GM19193 (cell line): ENCODE results near the gene SSU72.

Experiments
- POLR2A ChIP-seq: IDR thresholded peaks from 4 replicates; pipeline ENCODE4 v1.6.1; 2011; ENCODE audit not compliant: insufficient read depth, insufficient read length; ENCODE audit errors: extremely low read depth

The SSU72 gene

GRCh38 chr1:1562556-1563195 lies 12.0 kb downstream of the SSU72 start:
- peak; percentile 4 for TF ChIP-seq POLR2A

- no peak for TF ChIP-seq POLR2A
These were observed 12.7 kb downstream of the SSU72 start for GRCh38 chr1:1561801-1562470.

DNA sequence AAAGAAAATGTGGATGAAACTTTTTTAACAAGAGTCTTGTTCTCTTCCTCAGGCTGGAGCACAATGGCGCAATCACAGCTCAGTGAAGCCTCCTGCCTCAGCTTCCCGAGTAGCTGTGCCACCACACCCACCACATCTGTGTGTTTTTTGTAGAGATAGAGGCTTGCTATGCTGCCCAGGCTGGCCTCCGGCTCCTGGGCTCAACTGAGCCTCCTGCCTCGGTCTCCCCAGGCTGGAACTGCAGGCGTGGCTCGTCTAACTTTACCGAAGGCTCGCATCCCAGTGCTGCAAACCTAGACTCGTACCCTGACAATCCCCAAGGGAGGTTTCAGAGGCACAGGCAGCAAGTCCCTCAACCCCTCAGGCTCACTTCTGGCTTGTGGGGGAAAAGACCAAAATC lies 14.5 kb downstream of the SSU72 start:
- no peak for TF ChIP-seq POLR2A

DNA sequence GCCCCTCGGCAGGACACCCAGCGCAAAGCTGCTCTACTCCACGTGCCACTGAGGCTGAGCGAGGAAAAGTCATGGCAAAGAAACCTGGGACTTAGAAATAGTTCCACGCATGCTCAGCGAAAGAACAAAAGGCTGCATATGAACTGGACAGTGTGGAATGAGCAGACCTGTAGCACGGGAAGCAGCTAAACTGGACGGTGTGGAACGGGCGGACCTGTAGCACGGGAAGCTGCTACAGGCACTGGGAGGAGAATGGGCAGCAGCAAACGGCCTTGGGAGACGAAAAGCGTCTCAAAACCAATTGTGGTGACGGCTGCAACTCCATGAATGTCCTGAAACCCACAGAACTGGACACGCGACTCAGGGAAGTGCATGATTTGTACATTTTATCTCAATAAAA lies 15.6 kb downstream of the SSU72 start:
- TF ChIP-seq POLR2A: no peak

DNA sequence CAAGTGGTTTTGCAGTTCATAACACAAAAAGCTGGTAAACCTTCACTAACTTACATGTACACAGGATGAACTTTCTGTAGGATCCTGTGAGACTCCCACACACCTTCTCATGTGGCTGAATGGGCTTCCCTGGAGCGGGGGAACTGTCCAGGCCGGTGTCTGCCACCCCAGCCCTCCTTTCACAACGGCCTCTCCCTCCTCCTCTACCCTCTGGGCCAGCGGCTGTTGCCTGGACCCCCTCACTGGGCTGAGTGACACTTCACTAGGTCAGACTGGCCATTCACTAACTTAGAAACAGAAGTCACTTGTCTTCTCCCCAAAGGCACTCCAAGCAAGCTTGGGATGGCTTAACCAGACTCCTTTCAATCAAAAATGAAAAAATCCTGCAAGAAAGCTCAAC lies 16.1 kb downstream of the SSU72 start:
- no peak for TF ChIP-seq POLR2A

DNA sequence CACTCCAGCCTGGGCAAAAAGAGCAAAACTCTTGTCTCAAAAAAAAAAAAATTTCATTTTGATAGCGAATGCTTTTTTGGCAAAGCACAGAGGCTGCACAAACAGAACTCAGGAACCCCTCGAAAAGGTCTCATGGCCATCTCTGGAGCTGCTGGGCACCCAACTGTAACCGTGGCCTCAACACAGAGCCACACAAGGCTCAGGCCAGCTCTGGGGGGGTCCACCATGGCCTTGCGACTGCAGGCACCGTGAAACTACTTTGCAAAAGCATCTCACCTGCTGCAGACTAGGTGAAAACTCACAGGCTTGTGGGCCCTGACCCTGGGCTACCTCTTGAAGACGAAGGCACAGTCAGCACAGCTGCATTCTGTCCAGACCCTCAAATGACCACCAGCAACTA lies 18.2 kb downstream of the SSU72 start:
- no peak for TF ChIP-seq POLR2A

DNA sequence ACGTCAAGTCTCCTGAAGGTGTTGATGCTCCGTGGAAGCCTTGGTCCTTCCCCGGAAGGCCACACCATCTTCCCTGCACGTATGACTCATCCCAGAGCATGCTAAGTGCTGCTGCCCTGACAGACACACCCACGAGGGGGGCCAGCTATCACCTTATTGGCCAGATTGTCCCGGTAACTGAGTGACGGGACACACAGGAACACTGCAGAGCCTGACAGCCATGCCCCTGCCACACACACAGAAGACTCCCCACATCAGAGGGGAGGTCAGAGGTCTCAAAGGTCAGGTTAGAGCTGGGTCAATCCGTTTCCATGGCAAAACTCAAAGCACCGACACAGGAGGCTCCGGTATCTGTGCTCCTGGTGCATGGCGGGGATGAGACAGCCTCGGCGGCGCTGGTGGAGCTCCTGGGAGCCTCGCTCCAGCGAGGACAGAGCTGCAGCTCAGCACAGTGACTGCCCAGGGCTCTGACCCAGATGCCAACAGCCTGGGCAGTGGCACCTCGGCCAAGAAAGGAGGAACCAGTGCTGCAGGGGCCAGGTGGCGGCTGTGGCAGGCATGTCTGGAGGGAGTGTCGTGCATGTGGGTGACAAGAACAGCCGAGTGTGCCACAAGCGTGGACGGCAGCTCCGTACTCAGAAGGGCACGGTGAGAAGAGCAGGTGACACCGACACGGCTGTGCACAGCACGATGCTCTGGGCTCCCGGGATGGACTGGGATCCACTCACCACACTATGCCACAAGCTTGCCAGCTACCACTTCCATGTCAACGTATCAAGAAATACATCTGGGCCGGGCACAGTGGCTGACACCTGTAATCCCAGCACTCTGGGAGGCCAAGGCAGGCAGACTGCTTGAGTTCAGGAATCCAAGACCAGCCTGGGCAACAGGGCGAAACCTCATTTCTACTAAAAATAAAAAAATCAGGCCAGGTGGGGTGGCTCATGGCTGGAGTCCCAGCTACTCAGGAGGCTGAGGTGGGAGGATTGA lies 19.4 kb downstream of the SSU72 start:
- TF ChIP-seq POLR2A: no peak

DNA sequence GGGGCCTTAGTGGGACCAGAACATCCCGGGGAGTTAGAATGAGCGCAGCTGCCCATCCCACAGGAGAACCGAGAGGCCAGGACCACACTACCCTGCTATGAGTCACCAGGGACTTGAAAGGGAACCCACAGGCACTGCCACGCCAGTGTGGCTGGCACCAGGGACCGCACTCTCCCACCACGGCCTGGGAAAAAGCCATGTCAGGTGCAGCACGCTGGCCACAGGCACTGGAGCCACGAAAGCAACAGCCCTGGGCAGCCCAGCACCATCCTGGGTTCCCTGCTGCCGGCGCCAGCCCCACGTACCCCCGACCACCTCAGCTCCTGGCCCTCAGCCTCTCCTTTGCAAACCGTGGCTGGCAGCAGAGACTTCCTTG lies 20.1 kb downstream of the SSU72 start:
- TF ChIP-seq POLR2A: no peak

DNA sequence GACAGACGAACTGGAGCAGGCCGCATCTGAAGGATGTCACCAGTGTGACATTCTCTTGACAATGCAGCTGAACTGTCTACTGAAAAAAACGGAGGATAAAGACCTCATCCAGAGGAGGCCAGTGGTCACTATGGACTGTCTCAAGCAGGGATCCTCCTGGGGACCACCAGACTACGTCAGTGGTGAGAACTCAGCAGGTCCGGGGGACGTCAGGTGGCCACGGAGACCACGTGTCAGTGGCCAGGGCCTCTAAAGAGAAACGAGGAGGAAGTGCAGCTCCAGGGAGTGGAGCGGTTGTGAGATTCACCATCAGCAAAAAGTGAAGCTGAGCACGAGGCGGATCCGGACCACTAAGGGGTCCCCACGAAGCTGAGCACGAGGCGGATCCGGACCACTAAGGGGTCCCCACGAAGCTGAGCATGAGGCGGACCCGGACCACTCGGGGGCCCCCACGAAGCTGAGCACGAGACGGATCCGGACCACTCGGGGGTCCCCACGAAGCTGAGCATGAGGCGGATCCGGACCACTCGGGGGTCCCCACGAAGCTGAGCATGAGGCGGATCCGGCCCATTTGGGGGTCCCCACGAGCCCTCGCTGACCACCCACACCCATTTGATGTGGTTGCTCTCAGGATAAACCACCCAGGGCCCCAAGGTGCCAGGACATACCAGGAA lies 20.7 kb downstream of the SSU72 start:
- TF ChIP-seq POLR2A: no peak

DNA sequence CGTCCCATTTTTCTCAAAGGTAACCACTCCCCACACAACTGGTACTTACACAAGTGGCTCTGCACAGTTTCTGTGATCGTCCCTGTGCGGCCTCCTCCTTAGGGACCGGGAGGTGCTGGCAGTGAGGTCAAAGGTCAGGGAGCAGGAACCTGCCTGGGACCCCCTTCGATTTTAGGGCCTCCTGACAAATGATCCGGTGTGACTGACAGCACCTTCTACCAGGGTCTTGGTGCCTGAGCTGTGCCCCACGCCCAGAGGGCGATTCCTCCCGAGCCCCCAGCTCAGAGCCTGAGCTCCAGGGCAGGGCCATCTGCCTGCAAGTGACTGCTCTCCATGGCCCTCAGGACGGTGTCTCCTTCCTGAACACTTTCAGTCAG lies 22.4 kb downstream of the SSU72 start:
- no peak for TF ChIP-seq POLR2A

DNA sequence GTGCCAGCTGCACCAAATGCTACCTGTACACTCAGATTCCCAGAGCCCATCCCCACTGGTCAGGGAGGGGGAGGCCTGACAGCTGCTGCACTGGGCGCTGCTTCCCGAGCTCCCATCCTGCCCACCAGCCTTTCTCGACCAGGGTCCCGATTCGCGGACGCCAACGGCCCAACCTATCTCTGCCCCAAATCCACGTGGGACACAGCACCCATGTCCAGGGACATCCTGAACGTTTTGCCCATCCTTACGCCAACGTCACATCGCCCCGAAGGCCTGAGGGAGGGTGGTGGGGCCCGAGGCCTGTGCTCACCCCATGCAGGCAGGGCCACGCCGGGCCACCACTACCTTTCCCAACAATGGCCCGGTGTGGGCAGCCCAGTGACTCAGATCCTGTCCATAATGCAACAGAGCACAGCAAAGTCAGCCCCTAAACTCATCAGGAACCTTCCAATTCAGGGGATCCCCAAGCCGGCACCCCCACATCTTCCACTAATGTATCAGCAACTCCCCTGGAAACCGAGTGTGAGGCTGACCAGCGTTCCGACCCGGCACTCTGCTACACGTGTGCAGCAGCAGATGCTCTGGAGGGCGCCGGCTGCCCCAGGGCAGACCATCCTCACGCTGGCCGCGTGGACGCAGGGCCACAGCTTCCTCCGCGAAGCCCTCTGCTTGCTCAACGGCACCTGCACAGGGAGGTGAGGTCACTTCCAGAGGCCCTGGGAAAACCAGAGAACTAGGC lies 23.0 kb downstream of the SSU72 start:
- TF ChIP-seq POLR2A: no peak

- no peak for TF ChIP-seq POLR2A
These were observed 23.9 kb downstream of the SSU72 start for GRCh38 chr1:1550591-1551432.

- no peak for TF ChIP-seq POLR2A
These were observed 24.6 kb downstream of the SSU72 start for GRCh38 chr1:1550087-1550486.

GRCh38 chr1:1548591-1548990 lies 26.1 kb downstream of the SSU72 start:
- no peak for TF ChIP-seq POLR2A

DNA sequence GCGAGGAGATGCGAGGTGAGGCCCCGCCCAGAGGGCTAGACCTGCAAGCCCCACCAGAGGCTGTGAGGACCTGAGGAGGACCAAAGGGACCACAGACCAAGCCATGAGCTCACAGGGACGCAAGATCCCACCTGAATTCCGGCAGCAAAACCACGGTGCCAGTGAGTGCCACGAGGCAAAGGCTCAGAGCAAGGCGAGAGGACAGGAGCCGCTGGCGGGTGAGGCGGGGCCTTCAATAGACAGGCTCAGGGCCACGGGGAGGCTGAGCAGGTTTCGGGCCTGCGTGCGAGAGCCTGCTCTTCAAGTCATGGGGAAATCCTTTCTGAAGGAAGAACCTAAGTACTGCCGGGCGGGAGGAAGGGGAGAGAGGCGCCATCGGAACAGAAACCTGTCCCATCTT lies 27.2 kb downstream of the SSU72 start:
- TF ChIP-seq POLR2A: no peak
